DND-41 (cell line): ENCODE data around the gene STAG1.

Experiments used
- CTCF ChIP-seq: IDR thresholded peaks from 2 replicates; pipeline ENCODE4 v1.5.1; 2012; ENCODE audit warnings: borderline replicate concordance, low read length, moderate library complexity, mild to moderate bottlenecking; ENCODE audit not compliant: poor library complexity, severe bottlenecking; ENCODE audit errors: extremely low read depth
- EZH2 ChIP-seq: IDR thresholded peaks from 3 replicates; pipeline ENCODE4 v1.6.1; 2012; ENCODE audit warnings: borderline replicate concordance, low read depth, mild to moderate bottlenecking, moderate library complexity, low read length, inconsistent platforms; ENCODE audit not compliant: severe bottlenecking

GRCh38 chr3:136343446-136343845, 408.7 kb downstream of the STAG1 start:
- TF ChIP-seq CTCF, result no peak
- no peak for TF ChIP-seq EZH2
